Activated T-cell treated with anti-CD3 and anti-CD28 coated beads, Interleukin-2, amount 50 U/mL, for 4 hours (primary cell): ENCODE results near the gene KRT80. TPM values are rescaled to one million over a fixed set of nuclear protein-coding genes. Genes with fewer than 3 reads are reported as not detected.

Experiments used
- ATAC-seq, 2 donors: fragments of 200-7000 bp; cut with Tn5 transposase; one replicate each; pipeline ENCODE4 v1.10.0; 2021
- DNase-seq: peaks from one replicate; pipeline ENCODE4 v3.0.0-alpha.2; 2020
- H3K27me3 Mint-ChIP-seq: one replicate; pipeline ENCODE4 v1.8.0; 2021; ENCODE audit warnings: low read depth, mixed read lengths
- H3K36me3 Mint-ChIP-seq: one replicate; pipeline ENCODE4 v1.8.0; 2022; ENCODE audit warnings: mixed read lengths; ENCODE audit not compliant: insufficient read depth
- H3K4me1 Mint-ChIP-seq: one replicate; pipeline ENCODE4 v1.8.0; 2021; ENCODE audit warnings: low read depth, mixed read lengths
- H3K4me3 Mint-ChIP-seq: one replicate; pipeline ENCODE4 v1.8.0; 2021; ENCODE audit warnings: mild to moderate bottlenecking, moderate library complexity, mixed read lengths
- H3K9me3 Mint-ChIP-seq: one replicate; pipeline ENCODE4 v1.8.0; 2021; ENCODE audit warnings: mixed read lengths
- total RNA-seq, 3 donors: library from RNA; stranded (reverse); gene quantifications; one replicate each; pipeline ENCODE4 v1.2.1, GENCODE V29; 2021

KRT80 gene
- total RNA-seq, 3 donors from 2014 or later = 0.05 to 0.08 TPM; not detected in 1

DNA sequence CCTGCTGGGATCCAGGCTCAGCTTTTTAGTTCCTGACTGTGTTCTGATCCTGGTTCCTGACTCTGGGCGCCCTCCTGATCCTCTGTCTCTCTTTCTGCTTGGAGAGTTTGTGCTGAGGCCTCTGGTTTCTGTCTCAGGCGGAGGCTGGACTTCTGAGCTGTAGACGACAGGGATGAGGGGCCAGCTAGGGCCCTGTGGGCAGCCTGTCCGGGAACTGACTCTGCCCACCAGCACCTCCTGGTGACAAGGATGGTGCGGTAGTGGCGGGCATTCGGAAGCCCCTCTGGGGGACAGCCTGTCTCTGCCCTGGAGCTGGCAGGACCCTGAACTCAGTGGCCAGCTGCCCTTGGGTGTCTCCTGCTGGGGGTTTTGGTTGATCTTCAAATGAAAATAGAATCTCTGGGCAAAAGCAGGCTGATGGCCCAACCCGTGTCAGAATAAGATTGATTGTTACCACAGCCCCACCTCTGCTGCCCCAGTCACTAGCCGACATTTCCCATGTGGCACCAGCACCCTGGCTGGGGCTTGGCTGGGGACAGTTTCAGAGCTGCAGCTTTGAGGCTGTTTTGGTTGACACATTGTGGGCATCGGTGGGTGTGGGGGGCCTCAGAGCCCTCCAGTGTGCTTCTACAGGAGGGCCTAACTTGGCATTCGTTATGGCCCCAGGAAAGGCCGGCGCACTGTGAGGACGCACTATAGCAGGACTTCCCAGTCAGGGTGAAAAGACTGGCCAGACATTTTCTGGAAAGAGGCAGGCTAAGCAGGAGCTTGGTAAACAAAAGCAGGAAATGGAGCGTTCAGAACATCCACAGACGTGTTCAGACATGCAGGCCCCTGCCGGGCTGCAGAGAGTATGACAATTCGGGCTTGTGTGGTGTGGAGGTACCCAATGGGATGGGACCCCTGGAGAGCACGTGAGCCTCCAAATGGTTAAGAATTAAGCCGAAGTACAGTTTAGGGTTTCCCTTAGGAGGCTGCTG, 16.2 kb downstream of the KRT80 start:
- ATAC-seq = no peak
- H3K36me3 Mint-ChIP-seq = no peaks in the 10 kb centered on the region
- DNase-seq = no peak
- H3K9me3 Mint-ChIP-seq = no peaks in the 10 kb centered on the region
- H3K27me3 Mint-ChIP-seq = no peaks in the 10 kb centered on the region
- H3K4me3 Mint-ChIP-seq = no peak overlapping the region
- no peaks in the 10 kb centered on the region for H3K4me1 Mint-ChIP-seq

- H3K9me3 Mint-ChIP-seq = no peaks in the 10 kb centered on the region
- no peak for DNase-seq
- no peak for ATAC-seq
- no peaks in the 10 kb centered on the region for H3K27me3 Mint-ChIP-seq
- no peaks in the 10 kb centered on the region for H3K36me3 Mint-ChIP-seq
- no peaks in the 10 kb centered on the region for H3K4me1 Mint-ChIP-seq
- H3K4me3 Mint-ChIP-seq = no peak overlapping the region
Measured at GRCh38 chr12:52173526-52173925, 18.3 kb downstream of the KRT80 start.

DNA sequence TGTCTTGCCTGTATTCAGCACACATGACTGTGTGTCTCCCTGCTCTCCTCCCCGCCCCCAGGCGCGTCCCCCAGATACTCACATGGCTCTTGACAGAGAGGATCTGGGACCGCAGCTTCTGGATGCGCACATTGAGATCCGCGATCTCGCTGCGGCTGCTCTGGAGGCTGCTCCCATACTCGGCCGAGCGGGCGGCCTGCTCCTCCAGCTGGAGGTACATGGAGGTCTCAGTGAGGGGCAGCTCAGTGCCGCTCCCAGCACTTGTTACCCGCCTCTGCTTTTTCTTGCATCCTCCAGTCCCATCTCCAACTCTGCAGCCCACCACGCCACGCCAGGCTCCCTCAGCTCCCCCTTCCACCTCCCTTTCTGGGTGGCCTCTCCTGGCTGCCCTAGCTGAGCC, 18.9 kb downstream of the KRT80 start:
- ATAC-seq = no peak
- no peak overlapping the region for H3K4me3 Mint-ChIP-seq
- H3K9me3 Mint-ChIP-seq = no peaks in the 10 kb centered on the region
- DNase-seq = no peak
- H3K36me3 Mint-ChIP-seq = no peaks in the 10 kb centered on the region
- no peaks in the 10 kb centered on the region for H3K4me1 Mint-ChIP-seq
- H3K27me3 Mint-ChIP-seq = no peaks in the 10 kb centered on the region

DNA sequence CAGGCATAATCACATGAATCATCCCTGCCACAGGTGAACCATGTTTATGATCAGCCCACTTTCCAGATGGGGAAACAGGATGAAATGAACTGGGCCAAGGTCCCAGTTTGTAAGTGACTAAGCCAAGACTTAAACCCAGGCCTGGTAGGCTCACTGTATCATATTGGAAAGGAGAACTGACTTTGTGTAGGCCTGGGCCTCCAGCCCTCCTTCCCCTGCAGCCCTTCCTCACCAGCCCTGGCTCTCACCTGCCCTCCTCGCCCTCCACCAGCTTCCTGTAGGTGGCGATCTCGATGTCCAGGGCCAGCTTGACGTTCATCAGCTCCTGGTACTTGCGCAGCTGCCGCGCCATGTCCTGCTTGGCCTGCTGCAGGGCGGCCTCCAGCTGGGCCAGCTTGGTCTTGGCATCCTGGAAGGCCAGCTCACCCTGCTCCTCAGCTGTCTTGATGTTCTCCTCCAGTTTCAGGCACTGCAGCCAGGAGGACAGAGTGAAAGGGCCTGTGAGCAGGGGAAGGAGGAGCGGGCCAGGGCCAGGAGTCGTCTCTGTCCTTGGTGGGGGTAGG, 19.8 kb downstream of the KRT80 start:
- no peak overlapping the region for H3K4me3 Mint-ChIP-seq
- no peaks in the 10 kb centered on the region for H3K4me1 Mint-ChIP-seq
- H3K9me3 Mint-ChIP-seq = no peaks in the 10 kb centered on the region
- H3K36me3 Mint-ChIP-seq = no peaks in the 10 kb centered on the region
- no peaks in the 10 kb centered on the region for H3K27me3 Mint-ChIP-seq
- no peak for ATAC-seq
- no peak for DNase-seq

DNA sequence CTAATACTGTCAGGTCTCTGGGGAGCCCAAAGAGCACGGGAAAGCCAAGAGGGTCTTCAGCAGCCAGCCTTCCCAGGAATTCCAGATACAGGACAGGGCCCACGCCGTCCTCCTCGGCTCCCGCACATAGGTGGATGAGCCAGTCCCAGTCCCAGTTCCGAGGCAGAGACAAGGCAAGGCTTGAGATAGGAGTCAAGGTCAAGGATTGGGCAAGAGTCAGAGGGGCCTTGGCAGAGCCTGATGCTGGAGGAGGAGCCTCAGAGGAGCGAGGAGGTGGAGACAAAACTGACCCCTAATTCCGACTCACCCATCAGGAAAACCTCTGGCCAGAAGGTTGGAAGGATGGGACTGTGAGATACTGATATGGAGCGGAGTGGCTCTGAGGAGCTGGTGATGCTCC, 21.0 kb downstream of the KRT80 start:
- ATAC-seq (no peak), DNase-seq (no peak)
- no peak overlapping the region for H3K4me3 Mint-ChIP-seq
- H3K36me3 Mint-ChIP-seq = no peaks in the 10 kb centered on the region
- H3K9me3 Mint-ChIP-seq = no peaks in the 10 kb centered on the region
- no peaks in the 10 kb centered on the region for H3K4me1 Mint-ChIP-seq
- no peaks in the 10 kb centered on the region for H3K27me3 Mint-ChIP-seq

GRCh38 chr12:52169886-52170285, 21.9 kb downstream of the KRT80 start:
- Mint-ChIP-seq H3K27me3 (no peaks in the 10 kb centered on the region), H3K4me1 (no peaks in the 10 kb centered on the region), H3K9me3 (no peaks in the 10 kb centered on the region), H3K4me3 (no peak overlapping the region), H3K36me3 (no peaks in the 10 kb centered on the region)
- no peak for DNase-seq
- no peak for ATAC-seq

DNA sequence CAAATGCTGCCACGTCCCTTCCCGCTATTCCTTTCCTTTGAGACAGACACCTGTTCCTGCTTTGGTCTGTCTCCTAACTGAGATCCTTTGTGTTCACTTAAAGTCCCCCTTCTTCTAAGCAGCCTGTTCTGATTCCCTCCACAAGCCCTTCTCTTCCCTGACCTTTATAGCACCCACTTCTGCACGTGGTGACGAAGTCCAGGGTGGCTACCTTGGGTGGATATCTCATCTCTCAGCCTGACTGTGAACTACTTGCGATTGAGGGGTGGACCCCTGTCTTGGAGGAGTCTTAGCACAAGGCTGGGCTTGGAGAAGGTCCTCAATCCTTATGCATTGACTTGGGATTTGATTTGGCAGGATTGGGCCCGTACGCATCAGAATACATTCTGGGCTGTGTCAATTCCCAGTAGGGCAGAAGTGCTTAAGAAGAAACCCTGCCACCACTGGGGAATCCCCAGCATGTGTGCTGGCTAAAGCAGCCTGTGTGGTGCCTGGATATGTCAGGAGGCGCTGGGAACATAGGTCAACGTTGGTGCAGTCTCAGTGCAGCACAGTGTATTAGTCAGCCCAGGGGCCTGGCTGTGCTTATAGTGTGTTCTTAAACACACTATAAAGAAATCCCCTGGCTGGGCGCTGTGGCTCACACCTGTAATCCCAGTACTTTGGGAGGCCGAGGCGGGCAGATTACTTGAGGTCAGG, 23.6 kb downstream of the KRT80 start:
- Mint-ChIP-seq H3K9me3 (no peaks in the 10 kb centered on the region), H3K27me3 (no peaks in the 10 kb centered on the region), H3K4me1 (peaks cover 3% of the 10 kb centered on the region), H3K36me3 (no peaks in the 10 kb centered on the region), H3K4me3 (no peak overlapping the region)
- no peak for DNase-seq
- no peak for ATAC-seq

DNA sequence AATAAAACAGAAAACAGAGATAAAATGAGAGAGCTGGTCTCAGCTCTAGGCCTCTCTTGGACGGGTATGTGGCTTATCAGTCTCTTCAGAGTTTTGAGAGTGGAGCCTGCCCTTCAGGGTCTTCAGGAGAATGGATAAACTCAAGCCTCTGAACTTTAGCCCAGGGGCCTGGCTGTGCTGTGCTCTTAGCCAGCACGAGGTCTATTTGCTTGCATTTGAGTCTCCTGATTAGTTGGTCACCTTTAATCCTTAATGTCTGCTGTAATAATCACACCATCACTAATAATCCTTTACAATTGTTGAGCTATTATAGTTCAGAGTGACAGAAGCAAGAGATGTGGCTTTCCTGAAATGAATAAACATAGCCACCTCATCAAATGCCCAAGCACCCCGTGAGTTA, 24.3 kb downstream of the KRT80 start:
- H3K4me3 Mint-ChIP-seq = no peak overlapping the region
- H3K27me3 Mint-ChIP-seq = no peaks in the 10 kb centered on the region
- peaks cover 7% of the 10 kb centered on the region for H3K4me1 Mint-ChIP-seq
- no peaks in the 10 kb centered on the region for H3K36me3 Mint-ChIP-seq
- no peak for ATAC-seq
- DNase-seq = no peak
- no peaks in the 10 kb centered on the region for H3K9me3 Mint-ChIP-seq

- Mint-ChIP-seq H3K9me3 (no peaks in the 10 kb centered on the region), H3K36me3 (no peaks in the 10 kb centered on the region), H3K4me3 (no peak overlapping the region), H3K27me3 (no peaks in the 10 kb centered on the region), H3K4me1 (peaks cover 15% of the 10 kb centered on the region)
- no peak for DNase-seq
- ATAC-seq = no peak
Measured at GRCh38 chr12:52166672-52167071, 25.1 kb downstream of the KRT80 start.

GRCh38 chr12:52165096-52165855, 26.5 kb downstream of the KRT80 start:
- Mint-ChIP-seq H3K4me3 (no peak overlapping the region), H3K4me1 (peaks cover 22% of the 10 kb centered on the region), H3K36me3 (no peaks in the 10 kb centered on the region), H3K27me3 (no peaks in the 10 kb centered on the region), H3K9me3 (no peaks in the 10 kb centered on the region)
- DNase-seq (no peak), ATAC-seq (no peak)

DNA sequence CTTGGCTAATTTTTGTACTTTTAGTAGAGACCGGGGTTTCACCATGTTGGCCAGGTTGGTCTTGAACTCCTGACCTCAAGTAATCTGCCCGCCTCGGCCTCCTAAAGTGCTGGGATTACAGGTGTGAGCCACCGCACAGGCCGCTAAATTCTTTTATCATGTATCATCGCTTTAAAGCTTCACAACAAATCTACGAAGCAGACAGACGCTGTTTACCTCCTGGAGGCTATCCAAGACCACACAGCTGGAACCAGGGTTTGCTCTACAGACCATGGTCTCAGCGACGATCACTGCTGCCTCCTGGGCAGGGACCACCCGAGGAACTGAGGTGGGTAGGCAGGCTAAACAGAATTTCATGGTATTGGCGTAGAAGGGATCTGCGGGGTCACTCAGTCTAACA, 27.2 kb downstream of the KRT80 start:
- H3K36me3 Mint-ChIP-seq = no peaks in the 10 kb centered on the region
- DNase-seq = no peak
- H3K27me3 Mint-ChIP-seq = no peaks in the 10 kb centered on the region
- H3K9me3 Mint-ChIP-seq = no peaks in the 10 kb centered on the region
- ATAC-seq = no peak
- H3K4me1 Mint-ChIP-seq = peaks cover 22% of the 10 kb centered on the region
- H3K4me3 Mint-ChIP-seq = no peak overlapping the region

GRCh38 chr12:52162981-52163380, 28.8 kb downstream of the KRT80 start:
- DNase-seq (no peak), ATAC-seq (no peak)
- Mint-ChIP-seq H3K27me3 (no peaks in the 10 kb centered on the region), H3K4me1 (peaks cover 22% of the 10 kb centered on the region), H3K36me3 (no peaks in the 10 kb centered on the region), H3K4me3 (no peak overlapping the region), H3K9me3 (no peaks in the 10 kb centered on the region)

- DNase-seq (no peak), ATAC-seq (no peak)
- Mint-ChIP-seq H3K9me3 (no peaks in the 10 kb centered on the region), H3K4me1 (peaks cover 41% of the 10 kb centered on the region), H3K36me3 (no peaks in the 10 kb centered on the region), H3K4me3 (no peak overlapping the region), H3K27me3 (no peaks in the 10 kb centered on the region)
Measured at GRCh38 chr12:52160200-52160599, 31.6 kb downstream of the KRT80 start.

GRCh38 chr12:52157566-52158150, 34.2 kb downstream of the KRT80 start:
- Mint-ChIP-seq H3K9me3 (no peaks in the 10 kb centered on the region), H3K4me3 (no peak overlapping the region), H3K4me1 (peaks cover 45% of the 10 kb centered on the region), H3K36me3 (no peaks in the 10 kb centered on the region), H3K27me3 (no peaks in the 10 kb centered on the region)
- DNase-seq (no peak), ATAC-seq (no peak)
